HG03521 (cell line): ENCODE data around the gene SERPINB1.
"Not testable (repeated sequence)": the region's sequence is repeated elsewhere in the genome, so short reads cannot be mapped to it uniquely, and the experiment has no call there.

Source experiments
- ATAC-seq: cut with Tn5 transposase; IDR thresholded peaks from one replicate; pipeline ENCODE4 v1.9.1; 2021; ENCODE audit warnings: mild to moderate bottlenecking, moderate library complexity; ENCODE audit not compliant: unreplicated experiment

The SERPINB1 gene

DNA sequence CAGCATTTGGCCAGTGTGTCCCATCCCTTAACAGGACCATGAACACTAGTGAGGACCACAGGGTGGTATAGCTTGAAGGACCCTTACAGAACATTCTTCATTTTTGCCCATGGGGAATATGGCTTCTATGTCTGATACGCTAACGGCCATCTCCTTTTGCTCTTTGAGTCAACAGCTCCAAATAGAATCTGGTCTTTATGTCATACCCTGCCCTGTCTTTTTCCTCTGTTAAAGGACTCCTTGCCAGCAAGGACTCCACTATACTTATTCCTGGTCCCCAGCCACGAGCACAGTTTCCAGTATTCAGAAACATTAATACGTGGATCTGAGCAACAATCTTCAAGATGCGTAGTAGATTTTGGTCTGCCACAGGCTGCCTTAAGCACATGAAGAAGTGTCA, 22.5 kb downstream of the SERPINB1 start:
- no peak for ATAC-seq

- ATAC-seq, result no peak
These were observed 23.1 kb downstream of the SERPINB1 start for GRCh38 chr6:2818593-2818992.

DNA sequence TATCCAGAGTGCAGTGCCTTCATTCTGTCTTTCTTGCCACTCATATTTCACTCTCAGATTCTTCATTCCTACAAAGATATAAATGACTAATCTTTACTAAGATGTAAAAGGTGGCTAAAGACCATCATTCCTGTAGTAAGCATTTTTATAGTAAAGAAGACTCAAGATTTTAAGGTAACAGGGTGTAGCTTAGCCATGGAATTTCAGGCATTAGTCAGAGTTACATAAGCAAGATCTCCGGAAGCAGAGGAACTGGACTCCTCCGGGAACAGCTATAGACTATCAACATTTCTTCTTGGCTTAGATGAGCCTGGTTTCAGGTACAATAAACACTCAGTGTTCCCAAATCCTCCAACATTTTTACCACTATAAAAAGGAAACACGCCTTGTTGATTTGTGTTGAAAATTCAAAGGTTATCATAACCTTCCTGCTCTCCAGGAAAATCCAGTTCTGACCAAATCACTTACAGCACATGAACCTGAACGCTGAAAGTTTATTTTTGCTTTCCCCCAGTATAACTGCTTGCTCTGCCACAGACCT, 23.7 kb downstream of the SERPINB1 start:
- ATAC-seq, result no peak

DNA sequence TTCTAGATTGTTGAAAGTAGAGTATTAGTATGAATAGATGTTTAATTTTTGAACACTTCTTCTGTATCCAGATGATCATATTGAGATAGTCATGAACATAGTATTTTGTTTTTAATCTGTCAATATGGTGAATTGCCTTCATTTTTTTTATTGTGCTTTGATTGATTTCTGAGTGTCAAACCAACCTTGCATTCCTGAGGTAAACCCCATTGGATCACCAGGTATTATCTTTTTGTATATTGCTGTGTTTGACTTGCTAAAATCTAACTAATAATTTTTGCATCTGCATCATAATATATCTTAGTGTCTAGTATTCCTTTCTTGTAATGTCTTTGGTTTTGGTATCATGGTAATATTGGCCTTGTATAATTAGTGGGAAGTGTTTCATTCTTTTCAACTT, 25.5 kb downstream of the SERPINB1 start:
- ATAC-seq, result no peak

- no peak for ATAC-seq
These were observed 29.0 kb downstream of the SERPINB1 start for GRCh38 chr6:2812695-2813094.

- ATAC-seq, result no peak
These were observed 31.5 kb downstream of the SERPINB1 start for GRCh38 chr6:2810092-2810671.

DNA sequence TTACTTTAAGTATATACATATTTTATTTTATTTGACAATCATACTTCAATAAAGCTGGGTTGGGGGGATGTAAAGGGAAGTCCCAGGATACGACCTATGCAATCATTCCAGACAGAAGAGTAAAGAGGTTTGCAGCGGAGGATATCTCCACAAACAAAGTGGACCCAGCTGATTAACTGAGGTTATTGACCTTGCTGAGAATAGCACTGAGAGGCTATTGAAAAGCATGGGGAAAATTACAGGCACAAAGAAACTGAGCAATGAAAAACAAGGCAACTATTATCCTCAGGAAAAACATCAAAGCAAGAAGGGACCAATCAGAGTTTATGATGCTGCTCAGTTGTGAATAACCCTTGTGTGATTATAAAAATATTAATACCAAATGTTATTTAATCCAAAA, 32.6 kb downstream of the SERPINB1 start:
- ATAC-seq, result no peak

DNA sequence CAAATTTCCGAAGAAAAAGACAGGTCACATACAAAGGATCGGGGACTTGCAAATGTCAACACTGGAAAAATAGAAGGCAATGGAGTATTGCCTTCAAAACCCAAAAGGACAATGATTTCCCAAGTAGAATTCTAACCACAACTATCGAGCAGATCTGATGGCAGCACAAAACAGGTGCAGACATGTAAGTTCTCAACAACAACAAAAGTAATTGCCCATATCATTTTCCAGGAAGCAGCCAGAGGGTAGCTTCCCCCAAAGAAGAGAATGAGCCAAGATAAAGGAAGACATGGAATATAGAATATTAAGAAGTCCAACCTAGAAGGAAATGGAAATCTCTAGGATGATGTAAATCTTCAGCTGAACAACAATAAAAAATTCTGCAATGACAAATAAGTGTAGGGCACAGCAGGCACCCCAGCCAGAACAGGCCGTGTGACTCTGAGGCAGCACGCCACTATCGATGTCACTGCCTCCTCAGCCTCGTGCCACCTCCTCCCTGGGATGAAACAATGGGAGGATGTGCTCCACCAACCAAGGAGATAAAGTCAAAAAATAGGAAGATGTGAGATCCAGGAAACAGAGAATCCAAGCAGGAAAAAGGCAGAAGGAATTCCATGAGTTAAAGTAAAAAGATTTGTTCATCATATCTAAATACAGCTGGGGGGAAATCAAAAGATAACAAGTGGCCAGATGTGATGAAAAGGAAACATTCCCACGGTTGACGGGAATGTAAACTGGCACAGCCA, 34.1 kb downstream of the SERPINB1 start:
- ATAC-seq, result no peak

DNA sequence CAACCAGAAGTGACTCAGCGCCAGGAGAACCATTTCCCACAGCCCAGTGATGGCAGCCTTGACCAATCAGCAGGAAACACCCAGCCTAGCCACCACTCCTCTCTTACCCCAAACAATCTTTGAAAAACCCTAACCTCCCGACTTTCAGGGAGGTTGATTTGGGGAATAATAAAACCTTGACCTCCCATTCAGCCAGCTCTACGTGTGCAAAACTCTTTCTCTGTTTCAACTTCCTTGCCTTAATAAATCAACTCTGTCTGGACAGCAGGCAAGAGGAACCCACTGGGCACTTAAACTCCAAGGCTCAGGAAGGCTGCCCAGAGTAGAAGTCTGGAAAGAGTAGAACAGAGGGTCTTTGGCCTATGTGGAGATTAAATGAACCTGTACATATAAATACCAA, 35.0 kb downstream of the SERPINB1 start:
- no peak for ATAC-seq

DNA sequence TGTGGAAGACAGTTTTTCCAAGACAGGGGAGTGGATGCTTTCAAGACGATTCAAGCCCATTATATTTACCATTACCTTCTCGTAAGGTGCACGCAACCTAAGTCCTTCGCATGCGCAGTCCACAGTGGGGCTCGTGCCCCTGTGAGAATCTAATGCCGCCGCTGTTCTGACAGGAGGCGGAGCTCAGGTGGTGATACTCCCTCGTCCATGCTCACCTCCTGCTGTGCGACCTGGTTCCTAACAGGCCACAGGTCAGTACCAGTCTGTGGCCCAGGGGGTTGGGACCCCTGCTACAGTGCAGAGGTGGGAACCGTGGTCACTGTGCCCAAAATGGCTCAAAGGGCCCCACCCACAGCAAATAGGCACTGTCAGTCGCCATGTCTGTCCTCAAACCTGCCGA, 36.6 kb downstream of the SERPINB1 start:
- ATAC-seq, result no peak

DNA sequence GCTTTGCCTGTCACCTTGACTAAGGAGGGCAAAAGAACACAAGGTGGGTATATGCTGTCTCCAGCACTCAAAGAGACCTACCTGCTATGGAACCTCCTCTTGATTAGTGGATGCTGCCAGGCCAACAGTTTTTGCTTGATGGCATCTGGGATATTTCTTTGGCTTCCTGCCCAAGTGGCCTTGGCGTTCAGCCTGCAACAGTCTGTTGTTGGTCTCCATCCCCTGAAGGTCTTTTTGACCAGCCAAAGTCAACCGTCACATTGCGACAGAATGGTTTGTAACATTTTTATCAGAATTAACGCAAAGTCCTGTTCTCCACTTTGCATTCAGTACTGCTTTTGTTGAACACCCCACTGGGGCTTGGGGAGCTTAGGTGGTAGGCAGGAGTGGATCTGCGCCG, 37.1 kb downstream of the SERPINB1 start:
- no peak for ATAC-seq

DNA sequence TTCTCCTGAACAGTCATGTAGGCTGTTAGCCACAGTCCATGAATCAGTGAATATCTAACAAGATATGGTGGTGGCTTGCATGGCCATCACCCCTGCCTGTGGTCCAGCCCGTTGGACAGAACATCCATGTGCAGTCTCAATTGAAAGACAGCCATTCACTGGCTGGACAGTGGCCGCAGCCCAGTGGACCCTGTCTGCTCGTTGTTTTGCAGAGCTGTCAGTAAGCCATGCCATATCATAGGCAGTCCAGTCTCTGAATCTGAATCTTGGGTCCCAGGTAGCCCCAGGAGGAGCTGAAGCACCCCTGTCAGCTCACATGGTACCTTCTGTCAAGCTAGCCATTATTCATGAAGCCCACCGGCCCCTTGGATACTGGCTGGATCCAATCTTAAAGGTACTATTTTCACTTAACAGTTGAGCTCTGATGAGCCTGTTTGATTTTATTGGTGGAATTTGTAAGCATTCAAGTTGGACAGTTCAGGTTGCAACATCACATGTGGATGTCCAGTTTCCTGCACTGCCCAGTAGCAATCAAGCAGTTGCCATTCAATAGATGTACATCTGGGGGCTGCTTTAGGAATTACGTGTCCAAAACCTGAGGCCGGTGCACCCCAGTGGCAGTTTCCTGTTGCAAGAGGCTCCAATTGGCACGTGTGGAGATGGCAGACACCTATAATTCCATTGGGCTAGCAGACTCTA, 37.8 kb downstream of the SERPINB1 start:
- no peak for ATAC-seq

- no peak for ATAC-seq
These were observed 39.1 kb downstream of the SERPINB1 start for GRCh38 chr6:2802521-2803060.

DNA sequence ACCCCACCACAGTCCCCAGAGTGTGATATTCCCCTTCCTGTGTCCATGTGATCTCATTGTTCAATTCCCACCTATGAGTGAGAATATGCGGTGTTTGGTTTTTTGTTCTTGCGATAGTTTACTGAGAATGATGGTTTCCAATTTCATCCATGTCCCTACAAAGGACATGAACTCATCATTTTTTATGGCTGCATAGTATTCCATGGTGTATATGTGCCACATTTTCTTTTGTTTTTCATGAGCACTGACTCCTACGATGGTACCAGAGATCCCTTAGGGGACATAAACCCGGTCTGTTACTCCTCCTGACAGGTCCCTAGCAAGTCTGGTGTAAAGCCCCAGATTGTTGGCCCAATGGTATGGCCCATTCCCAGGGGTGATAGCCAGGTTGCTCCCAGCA, 40.0 kb downstream of the SERPINB1 start:
- ATAC-seq, result not testable (repeated sequence)

DNA sequence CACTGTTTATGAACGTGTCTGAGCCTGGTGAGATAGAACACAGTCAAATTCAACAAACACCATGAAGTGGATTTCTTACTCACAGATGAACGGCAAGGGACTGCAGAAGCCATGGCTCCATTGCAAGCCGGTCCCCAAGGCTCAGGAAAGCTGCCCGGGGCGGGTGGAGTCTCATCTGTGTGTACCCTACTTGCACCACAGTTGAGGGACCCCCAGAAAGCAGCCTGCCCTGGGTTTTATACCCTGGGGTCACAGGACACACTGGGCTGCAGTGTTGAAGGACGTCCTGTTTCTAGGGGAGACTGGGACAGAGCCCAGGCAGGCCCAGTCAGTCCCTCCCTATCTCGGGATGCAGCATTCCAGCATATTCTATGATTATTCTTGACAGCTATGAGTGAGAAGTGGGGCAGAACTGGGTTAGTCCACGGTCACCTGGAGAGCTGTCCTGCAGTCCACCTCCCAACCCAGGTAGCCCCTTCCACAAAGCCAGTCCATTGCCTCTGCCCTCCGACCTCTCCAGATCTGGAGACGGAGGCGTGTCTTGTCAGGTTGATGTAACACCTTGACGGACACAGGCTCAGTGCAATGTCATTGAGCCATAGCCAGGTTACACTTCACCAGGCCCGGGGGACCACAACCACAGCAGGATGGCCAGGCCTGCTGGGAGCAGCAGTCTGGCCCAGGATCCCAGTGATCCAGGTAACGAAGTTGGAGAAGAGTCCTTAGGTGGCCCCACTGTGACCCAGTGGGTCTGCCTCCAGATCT, 40.9 kb downstream of the SERPINB1 start:
- no peak for ATAC-seq

- ATAC-seq, result no peak
These were observed 41.6 kb downstream of the SERPINB1 start for GRCh38 chr6:2799936-2800527.

DNA sequence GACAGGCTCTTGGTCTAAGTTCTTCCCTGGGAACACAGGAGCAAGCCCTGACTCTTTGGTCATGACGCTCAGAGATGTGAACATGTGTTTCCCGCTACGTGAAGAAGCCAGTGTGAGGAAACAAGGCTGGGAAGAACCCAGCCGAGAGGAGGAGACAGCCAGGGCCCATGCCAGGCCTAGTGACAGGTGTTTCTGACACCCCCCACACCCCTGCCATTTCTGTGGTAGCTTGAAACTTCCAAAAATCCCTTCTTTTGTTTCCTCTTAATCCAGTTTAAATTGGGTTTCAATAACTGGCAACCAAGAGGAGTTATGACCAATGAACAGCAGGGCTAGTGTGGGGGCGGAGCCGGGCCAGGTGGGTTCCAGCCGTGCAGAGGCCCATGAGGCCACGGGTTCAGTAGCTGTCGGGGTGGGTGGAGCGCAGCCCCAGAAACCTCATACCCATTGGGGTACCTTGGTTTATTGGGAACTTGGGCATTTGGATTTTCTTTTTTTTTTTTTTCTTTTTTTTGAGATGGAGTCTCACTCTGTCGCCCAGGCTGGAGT, 43.0 kb downstream of the SERPINB1 start:
- ATAC-seq, result no peak

DNA sequence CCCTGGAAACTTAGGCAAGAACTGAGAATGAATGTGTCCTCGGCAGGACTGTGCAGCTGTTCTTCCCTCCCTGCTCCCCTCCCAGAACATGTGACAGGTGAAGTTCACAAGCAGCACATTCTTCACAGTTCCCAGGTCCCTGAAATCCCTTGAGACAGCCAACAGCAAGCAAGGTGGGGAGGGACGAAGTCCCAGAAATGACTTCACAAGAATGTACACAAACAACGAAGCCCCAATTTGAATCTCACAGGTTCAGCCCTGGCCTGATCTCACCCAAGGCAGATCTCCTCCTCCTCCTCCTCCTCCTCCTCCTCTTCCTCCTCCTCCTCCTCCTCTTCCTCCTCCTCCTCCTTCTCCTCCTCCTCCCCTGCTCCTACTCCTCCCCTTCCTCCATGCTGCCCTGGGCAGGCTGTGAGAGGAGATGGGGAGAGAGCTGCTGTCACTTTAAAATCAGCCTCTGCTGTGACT, 44.1 kb downstream of the SERPINB1 start:
- no peak for ATAC-seq

DNA sequence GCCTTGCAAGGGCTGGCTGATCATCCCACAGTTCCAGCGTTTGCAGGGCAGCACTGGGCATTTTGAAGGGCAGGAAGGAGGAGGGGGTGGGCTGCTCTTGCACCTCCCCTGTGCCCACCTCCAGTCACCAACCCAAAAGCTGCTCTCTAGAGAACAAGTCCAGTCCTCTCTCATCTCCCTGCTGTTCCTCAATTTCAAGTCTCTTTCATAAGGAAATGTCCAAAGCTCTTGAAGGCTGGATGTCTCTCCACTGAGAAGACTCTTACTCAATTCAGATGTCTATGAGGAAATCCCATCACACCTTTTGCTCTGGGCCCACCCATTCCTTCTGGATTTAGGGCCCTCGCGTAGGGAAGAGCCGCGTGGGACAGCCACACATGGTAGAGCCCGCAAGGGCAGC, 44.8 kb downstream of the SERPINB1 start:
- no peak for ATAC-seq

- ATAC-seq, result no peak
These were observed 45.7 kb downstream of the SERPINB1 start for GRCh38 chr6:2795956-2796355.
